Smooth muscle cell (in vitro differentiated cells): ENCODE data around the gene COL27A1. TPM values are rescaled to one million over a fixed set of nuclear protein-coding genes. Genes with fewer than 3 reads are reported as not detected.

Experiments
- DNase-seq: peaks from one replicate; lab custom pipeline; 2025; ENCODE audit not compliant: unreplicated experiment; lab: John Stamatoyannopoulos, UW
- H2AFZ ChIP-seq: fragments of 200-600 bp; sonication (generic); 2 replicates; pipeline ENCODE4 v1.6.0; 2016; ENCODE audit warnings: antibody characterized with exemption, low read depth, mild to moderate bottlenecking
- H3F3A ChIP-seq: fragments of 200-600 bp; sonication (generic); 2 replicates; pipeline ENCODE4 v1.6.0; 2017; ENCODE audit warnings: antibody characterized with exemption, low read depth
- H3K27ac ChIP-seq: fragments of 200-600 bp; sonication (generic); 2 replicates; pipeline ENCODE4 v1.5.1; 2016; ENCODE audit warnings: low read depth, mild to moderate bottlenecking
- H3K27me3 ChIP-seq: fragments of 200-600 bp; sonication (generic); 2 replicates; pipeline ENCODE4 v1.6.1; 2016; ENCODE audit warnings: low read depth, mild to moderate bottlenecking
- H3K36me3 ChIP-seq: fragments of 200-600 bp; sonication (generic); 2 replicates; pipeline ENCODE4 v1.5.1; 2016; ENCODE audit warnings: low read depth
- H3K4me1 ChIP-seq: fragments of 200-600 bp; sonication (generic); 2 replicates; pipeline ENCODE4 v1.5.1; 2016; ENCODE audit warnings: low read depth
- H3K4me2 ChIP-seq: fragments of 200-600 bp; sonication (generic); 2 replicates; pipeline ENCODE4 v1.6.0; 2016; ENCODE audit warnings: mild to moderate bottlenecking
- H3K4me3 ChIP-seq: fragments of 200-600 bp; sonication (generic); 2 replicates; pipeline ENCODE4 v1.5.1; 2016; ENCODE audit warnings: mild to moderate bottlenecking
- H3K79me2 ChIP-seq: fragments of 200-600 bp; sonication (generic); 2 replicates; pipeline ENCODE4 v1.6.0; 2016; ENCODE audit warnings: low read depth, mild to moderate bottlenecking
- H3K9ac ChIP-seq: fragments of 200-600 bp; sonication (generic); 2 replicates; pipeline ENCODE4 v1.6.0; 2016; ENCODE audit warnings: low read depth
- H3K9me3 ChIP-seq: fragments of 200-600 bp; sonication (generic); replicated peaks from 2 replicates; pipeline ENCODE4 v1.5.1; 2016; ENCODE audit warnings: low read depth
- H4K20me1 ChIP-seq: fragments of 200-600 bp; sonication (generic); 2 replicates; pipeline ENCODE4 v1.6.0; 2016; ENCODE audit warnings: low read depth
- WGBS: methylation state at CpG from one replicate; pipeline ENCODE4 v1.1.7; 2016; ENCODE audit warnings: low lambda C conversion rate; 5-methylcytosine and 5-hydroxymethylcytosine counted together
- polyA plus RNA-seq: library from polyadenylated mRNA; unstranded; fragments of >200 nt; fragmentation: Nextera tagmentation; extraction: Ambion mirVana; gene quantifications from 2 replicates; pipeline ENCODE4 v1.2.1, GENCODE V29; 2016
- total RNA-seq: library from RNA; depleted of rRNA; stranded (reverse); fragments of >200 nt; gene quantifications from 2 replicates; pipeline ENCODE4 v1.2.3, GENCODE V29; 2014
- TF ChIP-seq, protein P1 (sequence below): fragments of 200-600 bp; sonication (generic); IDR thresholded peaks from 2 replicates; pipeline ENCODE4 v1.5.1; 2017; ENCODE audit warnings: borderline replicate concordance, mild to moderate bottlenecking, antibody characterized with exemption; ENCODE audit not compliant: insufficient read depth, poor library complexity, severe bottlenecking

The COL27A1 gene
- total and polyA plus RNA-seq, 2 experiments from 2014 or later: 18.1 to 19.9 TPM

DNA sequence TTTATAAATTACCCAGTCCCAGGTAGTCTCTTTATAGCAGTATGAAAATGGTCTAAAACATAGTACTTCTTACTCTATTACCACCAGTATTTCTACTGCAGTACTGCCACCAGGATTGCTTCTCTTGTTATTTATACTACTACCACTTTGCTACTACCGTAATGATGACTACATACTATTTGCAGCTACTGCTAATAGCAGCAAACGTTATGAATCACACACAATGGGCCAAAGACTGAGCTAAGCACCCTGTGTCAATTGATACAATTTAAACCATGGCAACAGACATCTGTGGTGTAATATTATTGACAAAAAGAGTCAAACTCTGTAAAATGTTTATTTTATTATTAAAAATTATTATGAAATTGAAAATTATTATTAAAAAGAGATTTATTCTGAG, 41.0 kb upstream of the COL27A1 start:
- TF ChIP-seq, protein P1, sequence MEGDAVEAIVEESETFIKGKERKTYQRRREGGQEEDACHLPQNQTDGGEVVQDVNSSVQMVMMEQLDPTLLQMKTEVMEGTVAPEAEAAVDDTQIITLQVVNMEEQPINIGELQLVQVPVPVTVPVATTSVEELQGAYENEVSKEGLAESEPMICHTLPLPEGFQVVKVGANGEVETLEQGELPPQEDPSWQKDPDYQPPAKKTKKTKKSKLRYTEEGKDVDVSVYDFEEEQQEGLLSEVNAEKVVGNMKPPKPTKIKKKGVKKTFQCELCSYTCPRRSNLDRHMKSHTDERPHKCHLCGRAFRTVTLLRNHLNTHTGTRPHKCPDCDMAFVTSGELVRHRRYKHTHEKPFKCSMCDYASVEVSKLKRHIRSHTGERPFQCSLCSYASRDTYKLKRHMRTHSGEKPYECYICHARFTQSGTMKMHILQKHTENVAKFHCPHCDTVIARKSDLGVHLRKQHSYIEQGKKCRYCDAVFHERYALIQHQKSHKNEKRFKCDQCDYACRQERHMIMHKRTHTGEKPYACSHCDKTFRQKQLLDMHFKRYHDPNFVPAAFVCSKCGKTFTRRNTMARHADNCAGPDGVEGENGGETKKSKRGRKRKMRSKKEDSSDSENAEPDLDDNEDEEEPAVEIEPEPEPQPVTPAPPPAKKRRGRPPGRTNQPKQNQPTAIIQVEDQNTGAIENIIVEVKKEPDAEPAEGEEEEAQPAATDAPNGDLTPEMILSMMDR: no peak
- no peaks in the 10 kb centered on the region for H3K79me2 ChIP-seq
- no peak for DNase-seq
- H3K27me3 ChIP-seq: no peaks in the 10 kb centered on the region
- no peaks in the 10 kb centered on the region for H3K9me3 ChIP-seq
- H3K36me3 ChIP-seq: no peaks in the 10 kb centered on the region
- H2AFZ ChIP-seq: no peak overlapping the region
- H3K27ac ChIP-seq: no peak overlapping the region
- no peaks in the 10 kb centered on the region for H3F3A ChIP-seq
- no peak overlapping the region for H3K4me2 ChIP-seq
- H3K4me3 ChIP-seq: no peak overlapping the region
- no peaks in the 10 kb centered on the region for H4K20me1 ChIP-seq
- 32% methylated on average over 2 of the region's 2 CpGs for WGBS
- H3K9ac ChIP-seq: no peak overlapping the region
- no peaks in the 10 kb centered on the region for H3K4me1 ChIP-seq

DNA sequence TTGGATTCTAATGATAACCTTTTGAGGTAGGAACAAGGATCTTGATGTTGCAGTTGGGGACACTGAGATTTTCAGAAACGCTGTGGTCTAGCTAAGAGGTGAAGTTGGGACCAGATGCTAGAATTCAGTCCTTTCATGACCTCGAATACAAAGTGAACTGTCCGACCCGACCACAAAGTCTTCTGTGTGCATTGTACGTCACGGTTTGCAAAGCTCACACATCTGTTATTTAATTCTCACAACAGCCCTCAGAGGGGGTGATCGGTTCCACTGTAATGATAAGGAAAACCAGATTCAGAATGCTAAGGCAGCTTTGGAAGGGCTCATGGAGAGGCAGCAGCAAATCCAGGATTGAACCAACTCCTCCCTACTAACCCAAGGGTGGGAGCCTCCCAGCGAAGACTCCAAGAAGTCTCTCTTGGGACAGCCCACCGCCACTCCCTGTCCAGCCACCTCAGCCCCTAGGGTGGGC, 39.6 kb upstream of the COL27A1 start:
- no peak overlapping the region for H3K4me2 ChIP-seq
- no peak overlapping the region for H2AFZ ChIP-seq
- H3K27me3 ChIP-seq: no peaks in the 10 kb centered on the region
- DNase-seq: no peak
- no peaks in the 10 kb centered on the region for H3K36me3 ChIP-seq
- no peaks in the 10 kb centered on the region for H3F3A ChIP-seq
- no peaks in the 10 kb centered on the region for H3K79me2 ChIP-seq
- H3K27ac ChIP-seq: no peak overlapping the region
- H3K9ac ChIP-seq: no peak overlapping the region
- no peak overlapping the region for H3K4me3 ChIP-seq
- no peaks in the 10 kb centered on the region for H3K9me3 ChIP-seq
- TF ChIP-seq, protein P1: no peak
- H3K4me1 ChIP-seq: no peaks in the 10 kb centered on the region
- no peaks in the 10 kb centered on the region for H4K20me1 ChIP-seq
- 44% methylated on average over 9 of the region's 9 CpGs for WGBS

DNA sequence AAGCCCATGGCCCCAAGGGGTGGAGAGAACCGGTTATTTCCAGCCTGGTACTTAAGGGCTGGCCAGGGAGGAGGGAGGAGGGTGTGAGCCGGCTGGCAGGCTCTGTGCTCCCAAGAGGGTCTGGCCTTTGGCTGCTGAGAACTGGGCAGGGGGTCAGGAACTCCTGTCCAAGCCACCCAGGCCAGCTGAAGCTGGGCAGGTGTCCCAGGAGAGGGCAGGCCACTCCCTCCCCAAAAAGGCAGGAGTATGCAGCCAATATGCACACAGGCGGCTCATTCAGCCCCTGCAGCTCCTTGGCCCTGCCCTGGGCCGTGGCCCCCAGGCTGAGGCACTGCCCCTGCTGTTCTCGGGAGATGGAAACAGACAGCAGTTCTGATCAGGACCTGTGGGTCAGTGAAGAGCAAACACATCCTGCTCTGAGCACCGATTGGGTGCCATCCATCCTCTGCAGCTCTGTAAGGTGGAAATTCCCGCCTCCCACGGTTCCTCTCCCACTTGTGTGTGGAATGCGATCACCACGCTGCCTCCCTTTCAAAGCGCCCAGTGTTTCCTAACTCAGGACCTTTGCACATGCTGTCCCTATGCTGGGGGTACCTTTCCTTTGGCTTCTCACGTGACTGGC, 39.1 kb upstream of the COL27A1 start:
- no peaks in the 10 kb centered on the region for H3K27me3 ChIP-seq

DNA sequence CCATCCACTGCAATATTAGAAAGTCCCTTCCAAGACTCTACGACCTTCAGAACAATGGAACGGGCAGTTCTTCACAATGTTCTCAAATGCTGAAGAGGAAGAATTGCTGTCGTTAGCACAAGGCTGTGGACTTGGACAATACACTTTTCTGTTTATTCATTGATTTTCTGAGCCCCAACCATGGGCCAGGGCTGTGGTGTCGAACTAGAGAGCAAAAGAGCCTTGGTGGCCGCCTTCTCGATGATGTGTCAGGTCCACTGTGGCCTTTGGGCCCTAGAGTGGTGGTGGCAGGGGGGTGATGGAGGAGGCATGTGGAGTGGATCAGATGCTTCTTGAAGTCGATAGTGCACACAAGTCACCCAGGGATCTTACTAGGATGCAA, 37.7 kb upstream of the COL27A1 start:
- H4K20me1 ChIP-seq: no peaks in the 10 kb centered on the region
- TF ChIP-seq, protein P1: no peak
- no peak overlapping the region for H3K9ac ChIP-seq
- no peak overlapping the region for H2AFZ ChIP-seq
- no peaks in the 10 kb centered on the region for H3K79me2 ChIP-seq
- no peak for DNase-seq
- no peaks in the 10 kb centered on the region for H3K27me3 ChIP-seq
- H3K9me3 ChIP-seq: no peaks in the 10 kb centered on the region
- no peaks in the 10 kb centered on the region for H3F3A ChIP-seq
- H3K36me3 ChIP-seq: no peaks in the 10 kb centered on the region
- no peak overlapping the region for H3K4me2 ChIP-seq
- no peaks in the 10 kb centered on the region for H3K4me1 ChIP-seq
- H3K4me3 ChIP-seq: no peak overlapping the region
- no peak overlapping the region for H3K27ac ChIP-seq
- 90% methylated on average over 7 of the region's 7 CpGs for WGBS

More for the DNA sequence above, 39.1 kb upstream of the COL27A1 start:
- no peak overlapping the region for H3K4me3 ChIP-seq
- no peaks in the 10 kb centered on the region for H3K9me3 ChIP-seq
- no peak for DNase-seq
- no peak overlapping the region for H3K9ac ChIP-seq
- no peak overlapping the region for H3K27ac ChIP-seq
- TF ChIP-seq, protein P1: no peak
- H3K36me3 ChIP-seq: no peaks in the 10 kb centered on the region
- WGBS: 82% methylated on average over 12 of the region's 12 CpGs
- H3F3A ChIP-seq: no peaks in the 10 kb centered on the region
- no peaks in the 10 kb centered on the region for H3K79me2 ChIP-seq
- no peaks in the 10 kb centered on the region for H3K4me1 ChIP-seq
- no peaks in the 10 kb centered on the region for H4K20me1 ChIP-seq
- H2AFZ ChIP-seq: no peak overlapping the region
- H3K4me2 ChIP-seq: no peak overlapping the region
